OCI-LY3 (cell line): ENCODE measurements around the gene BCL7A.
"Not testable (repeated sequence)": the region's sequence is repeated elsewhere in the genome, so short reads cannot be mapped to it uniquely, and the experiment has no call there.

Experiments
- H2AFZ ChIP-seq: fragments of 200-600, 300-600 bp; shearing (Covaris generic); 2 replicates; pipeline ENCODE4 v1.6.0; 2014; ENCODE audit warnings: antibody characterized with exemption, low read depth, low read length
- H3K27ac ChIP-seq: fragments of 200-600, 300-600 bp; sonication (generic); 2 replicates; pipeline ENCODE4 v1.5.1; 2014; ENCODE audit warnings: mild to moderate bottlenecking, low read length, moderate library complexity, mixed read lengths
- H3K27me3 ChIP-seq: fragments of 200-600, 300-600 bp; sonication (generic); 2 replicates; pipeline ENCODE4 v1.6.1; 2014; ENCODE audit warnings: low read depth, low read length, mixed read lengths
- H3K36me3 ChIP-seq: fragments of 200-600, 300-600 bp; sonication (generic); replicated peaks from 2 replicates; pipeline ENCODE3; 2014; ENCODE audit warnings: low read depth, low read length, mixed read lengths
- H3K4me1 ChIP-seq: fragments of 300-600, 200-600 bp; sonication (generic); 2 replicates; pipeline ENCODE4 v1.6.1; 2014; ENCODE audit warnings: low read length, mixed read lengths
- H3K4me2 ChIP-seq: fragments of 200-600, 300-600 bp; sonication (generic); 2 replicates; pipeline ENCODE4 v1.6.1; 2014; ENCODE audit warnings: low read length, mixed read lengths
- H3K4me3 ChIP-seq: fragments of 300-600, 200-600 bp; sonication (generic); 2 replicates; pipeline ENCODE4 v1.5.1; 2014; ENCODE audit warnings: antibody characterized with exemption, mild to moderate bottlenecking, low read length, moderate library complexity
- H3K79me2 ChIP-seq: fragments of 300-600, 200-600 bp; shearing (Covaris generic); 2 replicates; pipeline ENCODE4 v1.6.1; 2014; ENCODE audit warnings: mild to moderate bottlenecking, low read length, mixed read lengths
- H3K9ac ChIP-seq: fragments of 300-600, 200-600 bp; shearing (Covaris generic); 2 replicates; pipeline ENCODE4 v1.6.0; 2014; ENCODE audit warnings: mild to moderate bottlenecking, low read length, moderate library complexity
- H3K9me3 ChIP-seq: fragments of 200-600, 300-600 bp; shearing (Covaris generic); 2 replicates; pipeline ENCODE4 v1.6.1; 2014; ENCODE audit warnings: low read length, mixed read lengths; ENCODE audit not compliant: insufficient read depth
- H4K20me1 ChIP-seq: fragments of 200-600, 300-600 bp; sonication (generic); 2 replicates; pipeline ENCODE4 v1.6.1; 2016; ENCODE audit warnings: low read length, mixed read lengths; ENCODE audit not compliant: insufficient read depth
- EZH2phosphoT487 ChIP-seq: fragments of 200-600 bp; shearing (Covaris generic); IDR thresholded peaks from 2 replicates; pipeline ENCODE4 v1.6.1; 2018; ENCODE audit warnings: antibody characterized with exemption, mixed run types, low read depth
- TF ChIP-seq, protein P1 (sequence below): fragments of 200-600, 300-600 bp; sonication (generic); IDR thresholded peaks from 2 replicates; pipeline ENCODE4 v1.5.1; 2014; ENCODE audit warnings: antibody characterized with exemption, low read length, low read depth

The BCL7A gene

DNA sequence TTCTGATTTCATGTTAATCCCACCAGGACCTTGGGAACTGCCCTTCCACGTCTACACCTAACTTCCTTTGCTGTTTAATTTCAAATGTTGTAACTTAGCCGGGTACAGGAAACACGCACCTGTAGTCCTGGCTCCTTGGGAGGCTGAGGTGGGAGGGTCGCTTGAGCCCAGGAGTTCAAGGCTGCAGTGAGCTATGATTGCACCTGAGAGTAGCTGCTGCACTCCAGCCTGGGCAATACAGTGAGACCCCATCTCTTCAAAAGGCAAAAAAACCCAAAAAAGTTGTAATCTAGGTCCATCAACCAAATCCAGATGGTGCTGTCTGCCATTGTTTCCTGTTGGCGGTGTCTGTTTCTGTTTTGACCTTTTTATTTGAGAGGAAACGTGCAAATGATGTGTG lies 14.5 kb downstream of the BCL7A start:
- Histone ChIP-seq H3K36me3 (peaks cover 48% of the 10 kb centered on the region), H3K9me3 (no peaks in the 10 kb centered on the region), H3K27ac (no peak overlapping the region)

DNA sequence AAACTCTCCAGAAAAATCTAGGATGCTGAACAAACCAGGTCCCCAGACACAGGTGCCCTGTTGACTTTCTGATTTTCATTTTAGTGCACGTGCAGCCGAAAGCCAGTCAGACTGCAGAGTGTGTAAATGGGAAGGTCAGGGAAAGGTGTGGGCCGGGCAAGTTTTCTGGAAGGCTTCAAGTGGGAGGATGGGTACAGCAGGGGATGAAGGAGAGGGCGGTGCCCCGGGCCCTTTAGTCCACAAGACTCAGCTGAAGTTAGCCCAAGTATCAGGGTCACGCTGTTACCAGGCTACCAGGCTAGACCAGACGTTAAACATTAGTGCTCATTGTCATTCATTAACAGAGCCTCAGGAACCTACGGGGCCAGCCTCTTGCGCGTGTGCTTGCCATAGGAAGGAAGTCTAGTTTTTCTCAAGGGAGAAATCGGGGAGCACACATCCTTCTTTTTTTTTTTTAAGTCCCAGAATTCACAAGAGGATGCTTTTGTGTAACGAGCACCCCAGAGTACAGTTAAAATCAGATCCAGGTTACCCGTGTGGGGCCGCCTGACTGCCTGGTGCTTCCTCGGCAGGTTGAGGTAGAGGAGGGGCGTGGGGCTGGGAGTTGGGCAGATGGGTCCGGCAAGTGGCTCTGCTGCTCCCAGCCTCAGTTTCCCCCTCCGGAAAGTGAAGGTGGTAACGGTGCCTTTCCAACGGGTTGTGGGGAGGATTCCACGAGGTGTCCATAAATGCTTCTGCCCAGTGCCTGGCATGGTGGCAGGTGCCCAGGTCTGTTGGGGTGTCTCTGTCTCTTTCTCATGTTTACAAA lies 19.1 kb downstream of the BCL7A start:
- Histone ChIP-seq H3K4me2 (peak overlapping the region; percentile 35), H4K20me1 (no peaks in the 10 kb centered on the region; the same call in 1 of the 2 replicates), H3K79me2 (0 out of 2 replicates have a peak, but pooled peaks cover 2% of the 10 kb centered on the region), H3K36me3 (peaks cover 39% of the 10 kb centered on the region), H3K4me1 (peaks cover 14% of the 10 kb centered on the region), H3K4me3 (no peak overlapping the region), H3K9ac (no peak overlapping the region), H3K27ac (peak overlapping the region; percentile 2; the same call in 1 of the 2 replicates), H3K9me3 (no peaks in the 10 kb centered on the region), H2AFZ (no peak overlapping the region), H3K27me3 (no peaks in the 10 kb centered on the region)
- TF ChIP-seq EZH2phosphoT487: no peak
- TF ChIP-seq, protein P1, sequence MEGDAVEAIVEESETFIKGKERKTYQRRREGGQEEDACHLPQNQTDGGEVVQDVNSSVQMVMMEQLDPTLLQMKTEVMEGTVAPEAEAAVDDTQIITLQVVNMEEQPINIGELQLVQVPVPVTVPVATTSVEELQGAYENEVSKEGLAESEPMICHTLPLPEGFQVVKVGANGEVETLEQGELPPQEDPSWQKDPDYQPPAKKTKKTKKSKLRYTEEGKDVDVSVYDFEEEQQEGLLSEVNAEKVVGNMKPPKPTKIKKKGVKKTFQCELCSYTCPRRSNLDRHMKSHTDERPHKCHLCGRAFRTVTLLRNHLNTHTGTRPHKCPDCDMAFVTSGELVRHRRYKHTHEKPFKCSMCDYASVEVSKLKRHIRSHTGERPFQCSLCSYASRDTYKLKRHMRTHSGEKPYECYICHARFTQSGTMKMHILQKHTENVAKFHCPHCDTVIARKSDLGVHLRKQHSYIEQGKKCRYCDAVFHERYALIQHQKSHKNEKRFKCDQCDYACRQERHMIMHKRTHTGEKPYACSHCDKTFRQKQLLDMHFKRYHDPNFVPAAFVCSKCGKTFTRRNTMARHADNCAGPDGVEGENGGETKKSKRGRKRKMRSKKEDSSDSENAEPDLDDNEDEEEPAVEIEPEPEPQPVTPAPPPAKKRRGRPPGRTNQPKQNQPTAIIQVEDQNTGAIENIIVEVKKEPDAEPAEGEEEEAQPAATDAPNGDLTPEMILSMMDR: no peak

More for the DNA sequence above, 14.5 kb downstream of the BCL7A start:
- peaks cover 39% of the 10 kb centered on the region for H3K4me1 ChIP-seq
- TF ChIP-seq EZH2phosphoT487: no peak
- TF ChIP-seq, protein P1: no peak
- H3K4me3 ChIP-seq: no peak overlapping the region
- H3K4me2 ChIP-seq: no peak overlapping the region
- no peak overlapping the region for H2AFZ ChIP-seq
- H3K27me3 ChIP-seq: no peaks in the 10 kb centered on the region
- H3K79me2 ChIP-seq: peaks cover 33% of the 10 kb centered on the region
- H4K20me1 ChIP-seq: peaks cover 11% of the 10 kb centered on the region; the same call in 1 of the 2 replicates
- no peak overlapping the region for H3K9ac ChIP-seq

DNA sequence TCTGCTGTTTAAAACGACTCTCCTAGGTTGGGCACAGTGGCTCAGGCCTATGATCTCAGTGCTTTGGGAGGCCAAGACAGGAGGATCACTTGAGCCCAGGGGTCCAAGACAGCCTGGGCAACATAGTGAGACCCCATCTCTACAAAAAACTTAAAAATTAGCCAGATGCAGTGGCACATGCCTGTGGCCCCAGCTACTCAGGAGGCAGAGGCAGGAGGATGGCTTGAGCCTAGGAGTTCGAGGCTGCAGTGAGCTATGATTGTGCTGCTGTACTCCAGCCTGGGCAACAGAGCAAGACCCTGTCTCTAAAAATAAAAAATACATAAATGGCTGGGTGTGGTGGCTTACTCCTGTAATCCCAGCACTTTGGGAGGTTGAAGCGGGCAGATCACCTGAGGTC lies 19.8 kb downstream of the BCL7A start:
- H3K4me2 ChIP-seq, H3K27ac ChIP-seq, H2AFZ ChIP-seq, H4K20me1 ChIP-seq, H3K4me3 ChIP-seq, H3K9ac ChIP-seq, H3K27me3 ChIP-seq, H3K79me2 ChIP-seq, H3K9me3 ChIP-seq: not testable (repeated sequence)
- Histone ChIP-seq H3K4me1 (peaks cover 14% of the 10 kb centered on the region), H3K36me3 (peaks cover 38% of the 10 kb centered on the region)

DNA sequence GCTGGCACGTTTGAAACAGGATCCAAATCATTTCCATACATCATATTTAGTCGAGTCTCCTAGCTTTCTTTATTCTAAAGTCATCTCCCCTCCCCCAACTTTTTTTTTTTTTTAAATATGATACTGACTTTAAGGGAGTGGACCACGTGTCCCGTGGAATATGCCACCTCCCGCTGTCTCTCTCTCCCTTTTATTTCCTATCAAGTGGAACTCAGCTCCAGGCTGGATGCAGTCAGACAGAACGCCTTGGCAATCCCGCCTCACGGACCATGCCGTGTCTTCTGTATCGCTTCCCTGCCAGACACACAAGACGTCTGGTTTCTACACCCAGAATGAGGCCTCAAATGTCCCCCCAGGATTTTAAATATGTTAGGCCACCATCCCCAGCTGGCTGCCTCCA lies 21.2 kb downstream of the BCL7A start:
- no peak for TF ChIP-seq EZH2phosphoT487
- TF ChIP-seq, protein P1: no peak
- Histone ChIP-seq H3K79me2 (no peaks in the 10 kb centered on the region), H2AFZ (no peak overlapping the region), H4K20me1 (no peaks in the 10 kb centered on the region; the same call in 1 of the 2 replicates), H3K27me3 (no peaks in the 10 kb centered on the region), H3K4me1 (peaks cover 14% of the 10 kb centered on the region), H3K4me3 (no peak overlapping the region), H3K9me3 (no peaks in the 10 kb centered on the region), H3K9ac (no peak overlapping the region), H3K27ac (no peak overlapping the region), H3K4me2 (no peak overlapping the region), H3K36me3 (peaks cover 32% of the 10 kb centered on the region)
